ENCODE data around the gene TRA2B. TPM values are rescaled to one million over a fixed set of nuclear protein-coding genes. Genes with fewer than 3 reads are reported as not detected.

TRA2B gene
- total RNA-seq, 1 donor from 2014 or later = 42.7 TPM

DNA sequence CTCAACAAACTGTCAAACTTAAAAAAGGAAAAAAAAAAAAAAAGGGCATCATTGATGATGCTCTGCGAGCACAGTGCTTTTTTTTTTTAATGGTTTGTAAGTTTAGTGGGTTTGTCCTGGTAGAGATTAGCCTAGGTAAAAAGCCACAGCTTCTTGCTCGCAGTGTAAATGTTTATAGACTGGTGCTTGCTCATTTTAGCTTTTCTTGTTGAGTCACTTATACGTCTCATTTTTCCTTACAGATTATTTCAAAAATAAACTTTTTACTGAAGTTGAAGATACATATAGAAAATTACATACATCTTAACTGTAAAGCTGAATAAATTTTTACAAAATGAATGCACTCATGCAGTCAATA lies 16.5 kb upstream of the TRA2B start:
- peaks cover 5% of the 10 kb centered on the region for H3K9me3 ChIP-seq (replicated peaks)
- no peak for DNase-seq
- TF ChIP-seq, protein P1, sequence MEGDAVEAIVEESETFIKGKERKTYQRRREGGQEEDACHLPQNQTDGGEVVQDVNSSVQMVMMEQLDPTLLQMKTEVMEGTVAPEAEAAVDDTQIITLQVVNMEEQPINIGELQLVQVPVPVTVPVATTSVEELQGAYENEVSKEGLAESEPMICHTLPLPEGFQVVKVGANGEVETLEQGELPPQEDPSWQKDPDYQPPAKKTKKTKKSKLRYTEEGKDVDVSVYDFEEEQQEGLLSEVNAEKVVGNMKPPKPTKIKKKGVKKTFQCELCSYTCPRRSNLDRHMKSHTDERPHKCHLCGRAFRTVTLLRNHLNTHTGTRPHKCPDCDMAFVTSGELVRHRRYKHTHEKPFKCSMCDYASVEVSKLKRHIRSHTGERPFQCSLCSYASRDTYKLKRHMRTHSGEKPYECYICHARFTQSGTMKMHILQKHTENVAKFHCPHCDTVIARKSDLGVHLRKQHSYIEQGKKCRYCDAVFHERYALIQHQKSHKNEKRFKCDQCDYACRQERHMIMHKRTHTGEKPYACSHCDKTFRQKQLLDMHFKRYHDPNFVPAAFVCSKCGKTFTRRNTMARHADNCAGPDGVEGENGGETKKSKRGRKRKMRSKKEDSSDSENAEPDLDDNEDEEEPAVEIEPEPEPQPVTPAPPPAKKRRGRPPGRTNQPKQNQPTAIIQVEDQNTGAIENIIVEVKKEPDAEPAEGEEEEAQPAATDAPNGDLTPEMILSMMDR (IDR thresholded peaks at IDR 0.05; ENCODE audit: borderline replicate concordance) = no peak
- intact Hi-C loops (cut with micrococcal nuclease) = no loop called here
- H3K36me3 ChIP-seq = no peaks in the 10 kb centered on the region
- no peak overlapping the region for H3K27ac ChIP-seq (replicated peaks)
- no peak overlapping the region for H3K4me3 ChIP-seq
- H3K4me1 ChIP-seq = no peaks in the 10 kb centered on the region
- peaks cover 44% of the 10 kb centered on the region for H3K27me3 ChIP-seq (ENCODE audit: low read depth)

DNA sequence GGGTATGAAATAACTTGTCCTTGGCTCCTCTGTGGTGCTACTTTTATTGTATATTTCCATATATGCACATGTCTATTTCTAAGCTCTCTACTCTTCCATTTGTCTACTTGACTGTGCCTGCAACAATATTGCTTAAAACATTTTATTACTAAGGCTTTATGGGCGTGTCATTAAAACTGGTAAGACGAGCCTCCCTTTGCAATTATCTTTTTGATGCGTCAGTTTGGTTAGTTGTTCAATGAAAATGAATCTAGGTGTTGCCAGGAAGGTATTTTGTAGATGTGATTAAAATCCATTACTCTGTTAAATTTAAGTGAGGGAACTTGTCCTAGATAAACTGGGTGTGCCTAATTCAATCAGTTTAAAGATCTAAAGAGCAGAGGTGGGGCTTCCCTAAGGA lies 12.9 kb upstream of the TRA2B start:
- Histone ChIP-seq H3K36me3 (no peaks in the 10 kb centered on the region), H3K27me3 (ENCODE audit: low read depth) (peaks cover 34% of the 10 kb centered on the region), H3K4me1 (no peaks in the 10 kb centered on the region), H3K9me3 (replicated peaks) (peaks cover 5% of the 10 kb centered on the region), H3K4me3 (no peak overlapping the region), H3K27ac (replicated peaks) (no peak overlapping the region)
- TF ChIP-seq, protein P1 (IDR thresholded peaks at IDR 0.05; ENCODE audit: borderline replicate concordance) = no peak
- no peak for DNase-seq
- intact Hi-C loops (cut with micrococcal nuclease) = no loop called here

DNA sequence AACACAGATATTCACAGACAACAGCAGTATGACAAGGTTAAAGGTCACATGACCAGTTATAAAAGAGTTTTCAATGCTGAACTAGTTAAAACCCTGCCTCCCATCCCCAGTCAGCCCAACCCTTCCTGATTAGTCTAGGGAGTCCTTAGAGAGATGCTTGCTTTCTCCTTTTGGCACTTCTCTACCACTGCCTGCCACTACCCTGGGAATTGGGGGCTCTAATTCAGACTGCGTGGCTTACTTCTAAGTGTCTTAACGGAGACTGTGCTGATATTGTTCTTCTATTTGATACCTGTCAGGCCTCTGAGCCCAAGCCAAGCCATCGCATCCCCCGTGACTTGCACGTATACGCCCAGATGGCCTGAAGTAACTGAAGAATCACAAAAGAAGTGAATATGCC lies 11.7 kb upstream of the TRA2B start:
- Histone ChIP-seq H3K27me3 (ENCODE audit: low read depth) (peaks cover 28% of the 10 kb centered on the region), H3K36me3 (no peaks in the 10 kb centered on the region), H3K4me1 (no peaks in the 10 kb centered on the region), H3K4me3 (no peak overlapping the region), H3K9me3 (replicated peaks) (peaks cover 5% of the 10 kb centered on the region), H3K27ac (replicated peaks) (no peak overlapping the region)
- intact Hi-C loops (cut with micrococcal nuclease) = no loop called here
- TF ChIP-seq, protein P1 (IDR thresholded peaks at IDR 0.05; ENCODE audit: borderline replicate concordance) = no peak
- no peak for DNase-seq

DNA sequence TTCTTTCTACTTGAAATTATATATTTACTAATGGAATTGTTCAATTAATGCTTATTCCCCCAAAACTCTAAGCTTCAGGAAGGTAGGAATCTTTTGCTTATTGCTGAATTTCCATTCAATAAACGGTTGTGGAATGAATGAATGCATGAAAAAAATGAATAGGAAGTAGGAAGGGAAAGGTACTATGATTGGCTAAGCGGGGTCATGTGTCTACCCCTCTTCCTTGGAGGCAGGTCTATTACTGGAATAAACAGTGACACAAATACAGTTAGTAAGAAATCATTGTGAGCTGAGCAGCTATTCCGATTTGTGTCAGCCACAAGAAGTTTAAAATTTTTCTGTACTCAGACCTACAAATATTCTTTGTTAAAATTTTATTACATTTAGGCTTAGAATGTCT lies 10.5 kb upstream of the TRA2B start:
- TF ChIP-seq, protein P1 (IDR thresholded peaks at IDR 0.05; ENCODE audit: borderline replicate concordance) = no peak
- Histone ChIP-seq H3K9me3 (replicated peaks) (peaks cover 5% of the 10 kb centered on the region), H3K4me3 (no peak overlapping the region), H3K27me3 (ENCODE audit: low read depth) (peaks cover 23% of the 10 kb centered on the region), H3K27ac (replicated peaks) (no peak overlapping the region), H3K36me3 (no peaks in the 10 kb centered on the region), H3K4me1 (peaks cover 5% of the 10 kb centered on the region)
- no peak for DNase-seq
- intact Hi-C loops (cut with micrococcal nuclease) = no loop called here

DNA sequence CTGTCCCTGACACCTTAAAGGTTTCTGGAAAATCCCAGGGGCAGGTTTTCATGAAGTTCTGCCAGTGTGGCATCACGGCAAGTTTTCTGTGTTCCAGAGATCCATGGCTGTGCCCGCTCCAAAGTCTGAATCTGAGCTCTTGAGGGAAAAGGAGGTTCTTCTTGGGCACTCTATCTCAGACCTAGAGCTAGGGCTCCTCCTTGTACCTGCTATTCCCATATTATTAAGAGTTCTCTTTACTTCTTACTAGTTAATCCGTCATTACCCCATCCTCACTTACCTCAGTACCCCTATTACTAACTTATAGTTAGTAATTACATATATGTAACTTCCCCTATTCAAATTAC lies 5.9 kb upstream of the TRA2B start:
- TF ChIP-seq, protein P1 (IDR thresholded peaks at IDR 0.05; ENCODE audit: borderline replicate concordance) = peak; percentile 38
- H3K4me3 ChIP-seq = peak overlapping the region; percentile 42
- no peak overlapping the region for H3K27ac ChIP-seq (replicated peaks)
- no peaks in the 10 kb centered on the region for H3K9me3 ChIP-seq (replicated peaks)
- no peaks in the 10 kb centered on the region for H3K36me3 ChIP-seq
- intact Hi-C loops (cut with micrococcal nuclease) = no loop called here
- no peak for DNase-seq
- H3K4me1 ChIP-seq = peaks cover 10% of the 10 kb centered on the region
- peaks cover 7% of the 10 kb centered on the region for H3K27me3 ChIP-seq (ENCODE audit: low read depth)
